PC-3 (cell line): Measurements from ENCODE around the gene CPEB3.

Experiments used
- EZH2phosphoT487 ChIP-seq: fragments of 300-600 bp; sonication (generic); IDR thresholded peaks from 2 replicates; pipeline ENCODE4 v1.6.1; 2018; ENCODE audit warnings: mild to moderate bottlenecking, antibody characterized with exemption, low read length, borderline replicate concordance
- TF ChIP-seq, protein P1 (sequence below): fragments of 300-600 bp; sonication (generic); conservative IDR thresholded peaks from 2 replicates; pipeline ENCODE4 v1.5.1; 2017; ENCODE audit warnings: antibody characterized with exemption, low read depth, mild to moderate bottlenecking, low read length

- TF ChIP-seq, protein P1, sequence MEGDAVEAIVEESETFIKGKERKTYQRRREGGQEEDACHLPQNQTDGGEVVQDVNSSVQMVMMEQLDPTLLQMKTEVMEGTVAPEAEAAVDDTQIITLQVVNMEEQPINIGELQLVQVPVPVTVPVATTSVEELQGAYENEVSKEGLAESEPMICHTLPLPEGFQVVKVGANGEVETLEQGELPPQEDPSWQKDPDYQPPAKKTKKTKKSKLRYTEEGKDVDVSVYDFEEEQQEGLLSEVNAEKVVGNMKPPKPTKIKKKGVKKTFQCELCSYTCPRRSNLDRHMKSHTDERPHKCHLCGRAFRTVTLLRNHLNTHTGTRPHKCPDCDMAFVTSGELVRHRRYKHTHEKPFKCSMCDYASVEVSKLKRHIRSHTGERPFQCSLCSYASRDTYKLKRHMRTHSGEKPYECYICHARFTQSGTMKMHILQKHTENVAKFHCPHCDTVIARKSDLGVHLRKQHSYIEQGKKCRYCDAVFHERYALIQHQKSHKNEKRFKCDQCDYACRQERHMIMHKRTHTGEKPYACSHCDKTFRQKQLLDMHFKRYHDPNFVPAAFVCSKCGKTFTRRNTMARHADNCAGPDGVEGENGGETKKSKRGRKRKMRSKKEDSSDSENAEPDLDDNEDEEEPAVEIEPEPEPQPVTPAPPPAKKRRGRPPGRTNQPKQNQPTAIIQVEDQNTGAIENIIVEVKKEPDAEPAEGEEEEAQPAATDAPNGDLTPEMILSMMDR, result no peak
- no peak for TF ChIP-seq EZH2phosphoT487
These were observed 82.1 kb downstream of the CPEB3 start for GRCh38 chr10:92208736-92209135.
